GM12891 (cell line): ENCODE results near the gene DOCK6.

Experiments used
- POLR2A ChIP-seq: IDR thresholded peaks from 2 replicates; pipeline ENCODE4 v1.6.1; 2011; ENCODE audit warnings: low read depth, low read length, control low read depth
- POLR2AphosphoS5 ChIP-seq: IDR thresholded peaks from 2 replicates; pipeline ENCODE4 v1.6.1; 2011; ENCODE audit warnings: low read depth, low read length, control low read depth
- POU2F2 ChIP-seq: IDR thresholded peaks from 2 replicates; pipeline ENCODE4 v1.6.1; 2011; ENCODE audit warnings: low read depth, mild to moderate bottlenecking, control low read depth, low read length, moderate library complexity
- SPI1 ChIP-seq: IDR thresholded peaks from 2 replicates; pipeline ENCODE4 v1.6.1; 2011; ENCODE audit warnings: low read depth, low read length, control low read depth
- TAF1 ChIP-seq: IDR thresholded peaks from 2 replicates; pipeline ENCODE4 v1.6.1; 2011; ENCODE audit warnings: low read depth, low read length, control low read depth

DNA sequence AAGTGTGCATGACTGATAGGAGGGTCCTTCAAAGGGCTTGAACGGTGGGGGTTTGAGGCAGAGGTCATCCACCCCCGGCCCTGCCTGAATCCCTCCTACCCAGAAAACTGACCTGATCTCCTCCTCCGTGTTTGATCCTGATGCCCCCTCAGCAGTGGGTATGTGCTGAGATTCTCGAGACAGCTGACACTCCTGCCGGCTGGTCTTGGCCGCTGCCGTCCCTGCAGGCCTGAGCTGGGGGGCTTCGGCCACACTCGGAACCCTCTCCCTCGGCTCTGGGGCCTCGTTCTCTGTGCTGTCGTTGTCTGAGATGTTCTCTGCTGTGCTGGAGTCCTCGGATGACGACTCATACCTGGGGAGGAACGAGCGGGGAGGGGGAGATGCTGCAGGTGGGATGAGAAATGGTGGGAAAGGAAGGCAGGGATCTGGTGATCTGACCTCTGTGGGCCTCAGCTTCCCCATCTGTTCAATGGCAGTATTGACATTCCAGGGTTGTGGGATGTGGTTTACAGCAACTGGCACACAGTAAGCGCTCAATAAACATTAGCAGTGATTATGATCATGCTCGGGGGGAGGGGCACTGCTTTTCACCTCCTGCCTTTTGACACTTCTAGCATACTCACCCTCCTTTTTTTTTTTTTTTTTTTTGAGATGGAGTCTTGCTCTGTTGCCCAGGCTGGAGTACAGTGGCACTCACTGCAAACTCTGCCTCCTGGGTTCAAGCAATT, 85.7 kb downstream of the DOCK6 start:
- TF ChIP-seq POLR2A (no peak), SPI1 (no peak), POLR2AphosphoS5 (no peak), TAF1 (no peak), POU2F2 (no peak)
